ENCODE data around the gene SLFN5. TPM values are rescaled to one million over a fixed set of nuclear protein-coding genes. Genes with fewer than 3 reads are reported as not detected.
A peak's percentile ranks its signal among the peaks of the same experiment; 100 is the strongest.
"Not testable (repeated sequence)": the region's sequence is repeated elsewhere in the genome, so short reads cannot be mapped to it uniquely, and the experiment has no call there.

SLFN5 gene
- 18.2 TPM for total RNA-seq (ENCODE audit: unreplicated experiment)
- long read RNA-seq, full-length matches to known transcripts, result 4 of 5 reads
- long read RNA-seq, partial matches to known transcripts, result 1 of 5 reads
- long read RNA-seq, other reads (novel, unspliced or antisense), result 0 of 5 reads

- no peaks in the 10 kb centered on the region for H3K9me3 Mint-ChIP-seq (ENCODE audit: unreplicated experiment)
- no peak for TF ChIP-seq CTCF (IDR thresholded peaks at IDR 0.05; ENCODE audit: unreplicated experiment)
- H3K36me3 Mint-ChIP-seq (ENCODE audit: low read depth, unreplicated experiment), result no peaks in the 10 kb centered on the region
- peak within 1 kb of the TSS; percentile 67 for H3K27ac Mint-ChIP-seq (ENCODE audit: unreplicated experiment)
- H3K4me1 Mint-ChIP-seq (ENCODE audit: unreplicated experiment), result peaks cover 19% of the 10 kb centered on the region
- peak within 1 kb of the TSS; percentile 93 for H3K4me3 Mint-ChIP-seq (ENCODE audit: unreplicated experiment)
- H3K27me3 Mint-ChIP-seq (ENCODE audit: unreplicated experiment), result peaks cover 6% of the 10 kb centered on the region
- DNase-seq (ENCODE audit: low spot score), result peak; percentile 78
Measured at GRCh38 chr17:35242805-35243560, at the start of gene SLFN5. TSS of gene SLFN5 (plus strand) at chr17:35243072. CDS start at chr17:35258691, 15,619 bp downstream.

GRCh38 chr17:35194001-35194400 is 48.9 kb upstream of the SLFN5 start, which contains the start of gene SLC35G3:
TSS of gene SLC35G3 (minus strand) at chr17:35194393. CDS start at chr17:35194307, 86 bp downstream.
- not testable (repeated sequence) for H3K36me3 Mint-ChIP-seq (ENCODE audit: low read depth, unreplicated experiment); H3K27ac Mint-ChIP-seq (ENCODE audit: unreplicated experiment); H3K4me1 Mint-ChIP-seq (ENCODE audit: unreplicated experiment); H3K27me3 Mint-ChIP-seq (ENCODE audit: unreplicated experiment); H3K4me3 Mint-ChIP-seq (ENCODE audit: unreplicated experiment); DNase-seq (ENCODE audit: low spot score)
- peaks cover 13% of the 10 kb centered on the region for H3K9me3 Mint-ChIP-seq (ENCODE audit: unreplicated experiment)

GRCh38 chr17:35195062-35195461 is 47.8 kb upstream of the SLFN5 start:
- DNase-seq (ENCODE audit: low spot score); H3K27me3 Mint-ChIP-seq (ENCODE audit: unreplicated experiment); H3K4me3 Mint-ChIP-seq (ENCODE audit: unreplicated experiment); H3K36me3 Mint-ChIP-seq (ENCODE audit: low read depth, unreplicated experiment); H3K27ac Mint-ChIP-seq (ENCODE audit: unreplicated experiment); H3K4me1 Mint-ChIP-seq (ENCODE audit: unreplicated experiment): not testable (repeated sequence)
- peaks cover 16% of the 10 kb centered on the region for H3K9me3 Mint-ChIP-seq (ENCODE audit: unreplicated experiment)

GRCh38 chr17:35202582-35202981 is 40.3 kb upstream of the SLFN5 start:
- DNase-seq (ENCODE audit: low spot score); H3K4me3 Mint-ChIP-seq (ENCODE audit: unreplicated experiment); H3K4me1 Mint-ChIP-seq (ENCODE audit: unreplicated experiment); H3K27me3 Mint-ChIP-seq (ENCODE audit: unreplicated experiment); H3K9me3 Mint-ChIP-seq (ENCODE audit: unreplicated experiment); H3K27ac Mint-ChIP-seq (ENCODE audit: unreplicated experiment); H3K36me3 Mint-ChIP-seq (ENCODE audit: low read depth, unreplicated experiment): not testable (repeated sequence)

GRCh38 chr17:35210741-35211140 is 32.1 kb upstream of the SLFN5 start:
- H3K4me1 Mint-ChIP-seq (ENCODE audit: unreplicated experiment), result peaks cover 21% of the 10 kb centered on the region
- no peaks in the 10 kb centered on the region for H3K27me3 Mint-ChIP-seq (ENCODE audit: unreplicated experiment)
- H3K27ac Mint-ChIP-seq (ENCODE audit: unreplicated experiment), result no peak overlapping the region

GRCh38 chr17:35212668-35213067 is 30.2 kb upstream of the SLFN5 start:
- Mint-ChIP-seq H3K36me3 (ENCODE audit: low read depth, unreplicated experiment) (no peaks in the 10 kb centered on the region), H3K4me1 (ENCODE audit: unreplicated experiment) (peaks cover 27% of the 10 kb centered on the region), H3K27ac (ENCODE audit: unreplicated experiment) (no peak overlapping the region), H3K4me3 (ENCODE audit: unreplicated experiment) (no peak overlapping the region), H3K9me3 (ENCODE audit: unreplicated experiment) (no peaks in the 10 kb centered on the region), H3K27me3 (ENCODE audit: unreplicated experiment) (no peaks in the 10 kb centered on the region)
- TF ChIP-seq CTCF (IDR thresholded peaks at IDR 0.05; ENCODE audit: unreplicated experiment), result no peak
- no peak for DNase-seq (ENCODE audit: low spot score)

More at GRCh38 chr17:35210741-35211140, 32.1 kb upstream of the SLFN5 start:
- DNase-seq (ENCODE audit: low spot score), result no peak
- Mint-ChIP-seq H3K36me3 (ENCODE audit: low read depth, unreplicated experiment) (no peaks in the 10 kb centered on the region), H3K4me3 (ENCODE audit: unreplicated experiment) (no peak overlapping the region), H3K9me3 (ENCODE audit: unreplicated experiment) (no peaks in the 10 kb centered on the region)
- TF ChIP-seq CTCF (IDR thresholded peaks at IDR 0.05; ENCODE audit: unreplicated experiment), result no peak
